H1 (cell line): ENCODE results near the gene GLS2. TPM values are rescaled to one million over a fixed set of nuclear protein-coding genes. Genes with fewer than 3 reads are reported as not detected.

ENCODE experiments used
- CTCF ChIA-PET: fragments of 300-600 bp; sonication (Branson Sonifier 250); formaldehyde crosslinking; loops from one replicate; lab custom pipeline; 2021; ENCODE audit not compliant: partially characterized antibody; lab: Charles Lee
- POLR2A ChIA-PET: fragments of 300-600 bp; sonication (Branson Sonifier 250); formaldehyde crosslinking; loops from one replicate; lab custom pipeline; 2021; ENCODE audit warnings: inconsistent platforms; ENCODE audit not compliant: partially characterized antibody; lab: Charles Lee
- DNase-seq, 2 experiments: peaks; one replicate each; pipeline versions ENCODE4 v3.0.0 to v3.0.0-alpha.2; 2010 to 2022; ENCODE audit warnings: low spot score in 2 of 2, low read depth in 1 of 2, mixed read lengths in 1 of 2
- FAIRE-seq: peaks from 2 replicates; lab custom pipeline; 2011; peaks lifted over from hg19 to GRCh38; lab: Jason Lieb, UNC
- H2AFZ ChIP-seq: 2 replicates; pipeline ENCODE4 v1.8.1; 2012; ENCODE audit warnings: low read length, inconsistent platforms
- H2AK5ac ChIP-seq: 2 replicates; pipeline ENCODE4 v1.6.1; 2013; ENCODE audit warnings: low read depth, low read length
- H2BK120ac ChIP-seq: replicated peaks from 2 replicates; pipeline ENCODE3; 2013; ENCODE audit warnings: low read depth, low read length, inconsistent platforms
- H2BK12ac ChIP-seq: 2 replicates; pipeline ENCODE4 v1.6.1; 2013; ENCODE audit warnings: low read depth, low read length
- H2BK15ac ChIP-seq: 2 replicates; pipeline ENCODE4 v1.6.1; 2013; ENCODE audit warnings: low read length
- H2BK20ac ChIP-seq: 2 replicates; pipeline ENCODE4 v1.6.1; 2013; ENCODE audit warnings: low read length
- H2BK5ac ChIP-seq: 2 replicates; pipeline ENCODE4 v1.6.1; 2013; ENCODE audit warnings: low read depth, low read length
- H3K14ac ChIP-seq: 2 replicates; pipeline ENCODE4 v1.6.1; 2013; ENCODE audit warnings: inconsistent platforms; ENCODE audit not compliant: insufficient read length
- H3K18ac ChIP-seq: 2 replicates; pipeline ENCODE4 v1.6.1; 2013; ENCODE audit warnings: low read length; ENCODE audit errors: extremely low read depth
- H3K23ac ChIP-seq: 2 replicates; pipeline ENCODE4 v1.6.1; 2013; ENCODE audit warnings: inconsistent platforms; ENCODE audit not compliant: insufficient read length
- H3K23me2 ChIP-seq: 2 replicates; pipeline ENCODE4 v1.6.1; 2013; ENCODE audit warnings: low read depth, low read length
- H3K27ac ChIP-seq: 2 replicates; pipeline ENCODE4 v1.6.1; 2011; ENCODE audit warnings: low read depth, low read length, inconsistent platforms
- H3K27me3 ChIP-seq, 4 experiments: replicated peaks in 1 of 4; 1 replicate in 1 of 4; 2 replicates in 3 of 4; pipeline versions ENCODE4 v1.6.1 to v1.8.1; 2011 to 2013; ENCODE audit warnings: low read length in 3 of 4, mild to moderate bottlenecking in 3 of 4, inconsistent platforms in 2 of 4, mixed read lengths in 2 of 4, moderate library complexity in 1 of 4; ENCODE audit not compliant: control insufficient read depth in 3 of 4, insufficient read depth in 3 of 4; ENCODE audit errors: extremely low read depth in 1 of 4
- H3K36me3 ChIP-seq, 4 experiments: 2 replicates each; pipeline versions ENCODE4 v1.6.1 to v1.8.1; 2011 to 2013; ENCODE audit warnings: mild to moderate bottlenecking in 4 of 4, low read length in 3 of 4, moderate library complexity in 2 of 4, control low read depth in 1 of 4, inconsistent platforms in 1 of 4; ENCODE audit not compliant: insufficient read depth in 4 of 4, control insufficient read depth in 2 of 4
- H3K4ac ChIP-seq: replicated peaks from 2 replicates; pipeline ENCODE3; 2013; ENCODE audit warnings: low read length, low read depth, mixed read lengths, inconsistent platforms; ENCODE audit not compliant: insufficient read length
- H3K4me1 ChIP-seq, 4 experiments: replicated peaks in 1 of 4; 1 replicate in 1 of 4; 2 replicates in 3 of 4; pipeline versions ENCODE4 v1.6.1 to v1.8.1; 2011 to 2013; ENCODE audit warnings: low read length in 3 of 4, inconsistent platforms in 2 of 4, mixed read lengths in 1 of 4; ENCODE audit not compliant: insufficient read depth in 4 of 4, control insufficient read depth in 3 of 4
- H3K4me2 ChIP-seq, 2 experiments: 2 replicates each; pipeline versions ENCODE4 v1.6.1 to v1.8.1; 2011 to 2013; ENCODE audit warnings: low read depth in 2 of 2, low read length in 2 of 2, control low read depth in 1 of 2, inconsistent platforms in 1 of 2, mild to moderate bottlenecking in 1 of 2; ENCODE audit not compliant: insufficient read depth in 1 of 2
- H3K4me3 ChIP-seq, 4 experiments: fragments of 200-600, 300-600 bp in 1 of 4; sonication (generic), shearing (Covaris generic), sonication (Bioruptor Twin) in 1 of 4; 2 replicates each; pipeline versions ENCODE4 v1.5.1 to v1.8.1; 2011 to 2016; ENCODE audit warnings: low read length in 4 of 4, low read depth in 3 of 4, control low read depth in 2 of 4, inconsistent platforms in 2 of 4, mild to moderate bottlenecking in 2 of 4, mixed read lengths in 1 of 4, moderate library complexity in 1 of 4; ENCODE audit not compliant: insufficient read depth in 2 of 4; ENCODE audit errors: extremely low read depth in 1 of 4
- H3K56ac ChIP-seq: replicated peaks from 2 replicates; pipeline ENCODE3; 2013; ENCODE audit warnings: low read depth, mild to moderate bottlenecking, mixed read lengths, low read length, inconsistent platforms; ENCODE audit not compliant: insufficient read length
- H3K79me1 ChIP-seq: 2 replicates; pipeline ENCODE4 v1.6.1; 2013; ENCODE audit warnings: low read depth, low read length, control low read depth
- H3K79me2 ChIP-seq, 2 experiments: 2 replicates each; pipeline versions ENCODE4 v1.6.1 to v1.8.1; 2012 to 2013; ENCODE audit warnings: low read length in 2 of 2, mild to moderate bottlenecking in 2 of 2, inconsistent platforms in 1 of 2; ENCODE audit not compliant: insufficient read depth in 2 of 2, control insufficient read depth in 1 of 2
- H3K9ac ChIP-seq, 4 experiments: replicated peaks in 1 of 4; 1 replicate in 1 of 4; 2 replicates in 3 of 4; pipeline versions ENCODE4 v1.6.1 to v1.8.1; 2011 to 2013; ENCODE audit warnings: low read depth in 3 of 4, low read length in 3 of 4, control low read depth in 2 of 4, mild to moderate bottlenecking in 2 of 4, moderate library complexity in 2 of 4, inconsistent platforms in 1 of 4; ENCODE audit errors: extremely low read depth in 1 of 4
- H3K9me3 ChIP-seq, 2 experiments: 2 replicates each; pipeline versions ENCODE4 v1.6.1 to v1.8.1; 2012 to 2013; ENCODE audit warnings: mild to moderate bottlenecking in 2 of 2, moderate library complexity in 2 of 2, control low read depth in 1 of 2, inconsistent platforms in 1 of 2, low read depth in 1 of 2, low read length in 1 of 2, mixed read lengths in 1 of 2; ENCODE audit not compliant: insufficient read depth in 2 of 2
- H4K20me1 ChIP-seq, 2 experiments: replicated peaks in 1 of 2; 2 replicates each; pipeline versions ENCODE3 to v1.8.1; 2011 to 2013; ENCODE audit warnings: inconsistent platforms in 2 of 2, low read length in 2 of 2, mild to moderate bottlenecking in 1 of 2; ENCODE audit not compliant: insufficient read depth in 2 of 2, control insufficient read depth in 1 of 2
- H4K5ac ChIP-seq: 2 replicates; pipeline ENCODE4 v1.6.1; 2013; ENCODE audit warnings: low read length, low read depth, mixed read lengths, inconsistent platforms; ENCODE audit not compliant: insufficient read length
- H4K8ac ChIP-seq: 2 replicates; pipeline ENCODE4 v1.8.0; 2013; ENCODE audit warnings: mild to moderate bottlenecking, moderate library complexity, low read length, inconsistent platforms; ENCODE audit not compliant: insufficient read depth; ENCODE audit errors: extremely low read depth
- H4K91ac ChIP-seq: replicated peaks from 2 replicates; pipeline ENCODE3; 2013; ENCODE audit warnings: low read length, mixed read lengths, inconsistent platforms; ENCODE audit not compliant: insufficient read length
- KDM1A ChIP-seq: fragments of 200-600, 300-600 bp; sonication (generic); IDR thresholded peaks from 2 replicates; pipeline ENCODE4 v1.7.1; 2016; ENCODE audit warnings: mild to moderate bottlenecking, low read length, borderline replicate concordance
- NANOG ChIP-seq: IDR thresholded peaks from 2 replicates; pipeline ENCODE4 v1.6.1; 2011; ENCODE audit warnings: low read length, low read depth, mild to moderate bottlenecking, inconsistent platforms; ENCODE audit not compliant: insufficient read depth, poor library complexity, severe bottlenecking
- RBBP5 ChIP-seq: IDR thresholded peaks from 2 replicates; pipeline ENCODE4 v1.7.1; 2012; ENCODE audit warnings: low read depth, mild to moderate bottlenecking, inconsistent platforms, low read length, moderate library complexity, borderline replicate concordance
- USF2 ChIP-seq: IDR thresholded peaks from 2 replicates; pipeline ENCODE4 v1.6.1; 2011; ENCODE audit warnings: low read length, improper control_type of control experiment
- WGBS, 2 experiments: shearing (Covaris generic) in 1 of 2; methylation state at CpG; one replicate each; pipeline versions ENCODE4 v1.1.6 to v1.1.7; 2013 to 2015; ENCODE audit warnings: low lambda C conversion rate in 2 of 2, mixed read lengths in 2 of 2, inconsistent platforms in 1 of 2, low coverage in 1 of 2, missing lambda C conversion rate in 1 of 2; ENCODE audit not compliant: insufficient replicate concordance in 2 of 2, insufficient coverage in 1 of 2, insufficient read length in 1 of 2; ENCODE audit errors: extremely low coverage in 1 of 2, missing lambda C conversion rate in 1 of 2; 5-methylcytosine and 5-hydroxymethylcytosine counted together
- polyA plus RNA-seq, 7 experiments: library from polyadenylated mRNA; depleted of rRNA in 3 of 7; stranded (reverse) in 5 of 7; unstranded in 2 of 7; fragments of >200 nt in 5 of 7; fragments of 200-250 nt in 2 of 7; gene quantifications; 1 replicate in 5 of 7; 2 replicates in 1 of 7; 4 replicates in 1 of 7; pipeline versions ENCODE4 v1.2.1 to v1.2.3, GENCODE V29; 2011 to 2013; ENCODE audit warnings: missing spikeins in 2 of 7, mixed read lengths in 2 of 7
- total RNA-seq: library from RNA; stranded (reverse); fragmentation: NEBNext Ultra II Directional; extraction: Animal tissue kit (Norgen Biotek cat#: 25700); gene quantifications from 2 replicates; pipeline ENCODE4 v1.2.1, GENCODE V29; 2021
- TF ChIP-seq, protein P1 (sequence below): IDR thresholded peaks from 2 replicates; pipeline ENCODE4 v1.6.1; 2012; ENCODE audit warnings: low read length, inconsistent platforms

The GLS2 gene
- total and polyA plus RNA-seq, 2 of the 8 experiments (the other 6 are each of a cell fraction or from before 2014, with no cell fraction given) = 14.5 to 20.1 TPM

DNA sequence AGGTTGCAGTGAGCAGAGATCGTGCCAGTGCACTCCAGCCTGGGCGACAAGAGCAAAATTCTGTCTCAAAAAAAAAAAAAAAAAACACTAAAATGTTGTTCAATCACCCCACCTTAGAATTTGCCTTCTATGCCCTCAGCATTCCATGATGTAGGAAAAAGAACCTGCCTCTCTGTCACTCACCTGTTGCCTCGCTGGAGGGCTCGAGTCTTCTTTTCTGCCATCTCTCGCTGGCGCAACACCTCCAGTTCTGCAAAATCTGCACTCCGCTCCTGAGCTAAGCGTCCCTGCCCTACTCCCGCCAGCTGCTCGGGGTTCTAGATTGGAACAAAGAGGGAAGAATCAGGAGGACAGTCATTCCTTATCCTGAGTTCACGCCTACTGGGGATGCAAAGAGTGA lies 56.7 kb downstream of the GLS2 start:
- Histone ChIP-seq H2BK12ac (no peak overlapping the region), H3K9me3 (no peaks in the 10 kb centered on the region), H3K23ac (no peak overlapping the region), H3K79me2 (peaks cover 0 to 18% of the 10 kb centered on the region in 2 experiments; a peak in 2 of 4 replicates), H3K14ac (no peak overlapping the region), H4K91ac (no peak overlapping the region), H3K4me3 (no peak overlapping the region), H2BK15ac (no peak overlapping the region), H3K27ac (no peak overlapping the region), H3K4ac (no peak overlapping the region), H2BK120ac (no peak overlapping the region), H2BK5ac (no peak overlapping the region), H4K5ac (no peak overlapping the region), H2AK5ac (no peak overlapping the region), H2BK20ac (no peak overlapping the region), H3K4me1 (no peaks in the 10 kb centered on the region), H3K18ac (no peak overlapping the region), H3K4me2 (no peak overlapping the region), H3K56ac (no peak overlapping the region), H3K36me3 (peaks cover 28 to 58% (median 48%) of the 10 kb centered on the region in 4 experiments), H4K20me1 (peaks cover 0 to 1% of the 10 kb centered on the region in 2 experiments), H3K27me3 (no peaks in the 10 kb centered on the region), H3K9ac (no peak overlapping the region), H4K8ac (no peak overlapping the region), H2AFZ (no peak overlapping the region), H3K23me2 (no peaks in the 10 kb centered on the region), H3K79me1 (0 out of 2 replicates have a peak, but pooled peaks cover 2% of the 10 kb centered on the region)
- no peak for DNase-seq
- CTCF ChIA-PET = interaction anchor here (1.9 kb wide), 1 partner anchor 32 kb away, joined by 7 read pairs; no protein-coding TSS in a partner anchor
- POLR2A ChIA-PET = no interaction called here
- FAIRE-seq = no peak
- 92% methylated on average over 11 of the region's 11 CpGs; no CpG with 5 or more reads in 1 of the 2 experiments for WGBS, 2 experiments
- TF ChIP-seq NANOG (no peak), RBBP5 (no peak), KDM1A (no peak), USF2 (no peak)
- TF ChIP-seq, protein P1, sequence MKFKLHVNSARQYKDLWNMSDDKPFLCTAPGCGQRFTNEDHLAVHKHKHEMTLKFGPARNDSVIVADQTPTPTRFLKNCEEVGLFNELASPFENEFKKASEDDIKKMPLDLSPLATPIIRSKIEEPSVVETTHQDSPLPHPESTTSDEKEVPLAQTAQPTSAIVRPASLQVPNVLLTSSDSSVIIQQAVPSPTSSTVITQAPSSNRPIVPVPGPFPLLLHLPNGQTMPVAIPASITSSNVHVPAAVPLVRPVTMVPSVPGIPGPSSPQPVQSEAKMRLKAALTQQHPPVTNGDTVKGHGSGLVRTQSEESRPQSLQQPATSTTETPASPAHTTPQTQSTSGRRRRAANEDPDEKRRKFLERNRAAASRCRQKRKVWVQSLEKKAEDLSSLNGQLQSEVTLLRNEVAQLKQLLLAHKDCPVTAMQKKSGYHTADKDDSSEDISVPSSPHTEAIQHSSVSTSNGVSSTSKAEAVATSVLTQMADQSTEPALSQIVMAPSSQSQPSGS = no peak
